ENCODE results near the gene MIB1. TPM values are rescaled to one million over a fixed set of nuclear protein-coding genes. Genes with fewer than 3 reads are reported as not detected.

Gene MIB1
- total RNA-seq, 2 donors from 2014 or later = 30.0 to 34.7 TPM

- no peak overlapping the region for H3K4me3 ChIP-seq
- DNase-seq (ENCODE audit: low spot score) = no peak
- intact Hi-C loops (cut with DNase I) = no loop called here
- TF ChIP-seq POLR2A (IDR thresholded peaks at IDR 0.05) (no peak), CTCF (IDR thresholded peaks at IDR 0.05) (peak in 2 of 4 experiments; percentile 28 to 39)
- no peaks in the 10 kb centered on the region for H3K4me1 ChIP-seq (replicated peaks)
- 50% methylated on average over 2 of the region's 2 CpGs for WGBS
- H3K27me3 ChIP-seq (replicated peaks; ENCODE audit: insufficient read depth) = no peaks in the 10 kb centered on the region
- no peak overlapping the region for H3K27ac ChIP-seq
- H3K9me3 ChIP-seq = no peaks in the 10 kb centered on the region
- no peaks in the 10 kb centered on the region for H3K36me3 ChIP-seq
Observed at GRCh38 chr18:21914739-21915319, 174.2 kb downstream of the MIB1 start.

- H3K27me3 ChIP-seq (replicated peaks; ENCODE audit: insufficient read depth) = no peaks in the 10 kb centered on the region
- no peaks in the 10 kb centered on the region for H3K9me3 ChIP-seq
- DNase-seq (ENCODE audit: low spot score) = no peak
- intact Hi-C loops (cut with DNase I) = no loop called here
- H3K4me3 ChIP-seq = no peak overlapping the region
- TF ChIP-seq CTCF (IDR thresholded peaks at IDR 0.05) (no peak), POLR2A (IDR thresholded peaks at IDR 0.05) (no peak), POLR2AphosphoS5 (IDR thresholded peaks at IDR 0.05) (no peak)
- no peaks in the 10 kb centered on the region for H3K4me1 ChIP-seq (replicated peaks)
- H3K36me3 ChIP-seq = no peaks in the 10 kb centered on the region
- WGBS = 86% methylated on average over 9 of the region's 9 CpGs
- H3K27ac ChIP-seq = no peak overlapping the region
Observed at GRCh38 chr18:21915546-21915945, 175.0 kb downstream of the MIB1 start.

- H3K27ac ChIP-seq = no peak overlapping the region
- TF ChIP-seq POLR2AphosphoS5 (IDR thresholded peaks at IDR 0.05) (no peak), CTCF (IDR thresholded peaks at IDR 0.05) (no peak), POLR2A (IDR thresholded peaks at IDR 0.05) (no peak)
- intact Hi-C loops (cut with DNase I) = no loop called here
- no peak overlapping the region for H3K4me3 ChIP-seq
- no peaks in the 10 kb centered on the region for H3K36me3 ChIP-seq
- no peaks in the 10 kb centered on the region for H3K4me1 ChIP-seq (replicated peaks)
- 80% methylated on average over 2 of the region's 2 CpGs for WGBS
- H3K9me3 ChIP-seq = no peaks in the 10 kb centered on the region
- no peaks in the 10 kb centered on the region for H3K27me3 ChIP-seq (replicated peaks; ENCODE audit: insufficient read depth)
- DNase-seq (ENCODE audit: low spot score) = no peak
Observed at GRCh38 chr18:21916594-21916993, 176.0 kb downstream of the MIB1 start.

- no peak overlapping the region for H3K27ac ChIP-seq
- no peak for DNase-seq (ENCODE audit: low spot score)
- no peaks in the 10 kb centered on the region for H3K27me3 ChIP-seq (replicated peaks; ENCODE audit: insufficient read depth)
- H3K9me3 ChIP-seq = no peaks in the 10 kb centered on the region
- TF ChIP-seq POLR2A (IDR thresholded peaks at IDR 0.05) = no peak
- H3K36me3 ChIP-seq = no peaks in the 10 kb centered on the region
- intact Hi-C loops (cut with DNase I) = no loop called here
- H3K4me3 ChIP-seq = no peak overlapping the region
- no peaks in the 10 kb centered on the region for H3K4me1 ChIP-seq (replicated peaks)
- 88% methylated on average over 1 of the region's 1 CpG for WGBS
Observed at GRCh38 chr18:21918693-21919092, 178.1 kb downstream of the MIB1 start.

MicroRNA genes within 50 kb of the gene (microRNA counts, 767-probe panel; counts per million panel counts)
- microRNA hsa-miR-1 = 2,950 to 3,311 counts per million in 2 donors
- microRNA hsa-miR-133a = 2,949 to 3,765 counts per million in 2 donors

Small RNA genes within 50 kb of the gene (small RNA-seq; reads per million reads assigned to genes)
- gene AC103987.3 = 0 reads per million in 2 donors
- gene RF00019 = 0 reads per million in 2 donors
- 0 reads per million in 2 donors for gene RF00045
- 0 reads per million in 2 donors for gene RF01241
- 0 reads per million in 2 donors for gene RN7SL233P
- gene RNU6-1038P = 0 reads per million in 2 donors

Other genes with a start within 250 kb of the MIB1 start
- gene ESCO1, start 140.1 kb upstream of the MIB1 start, total RNA-seq = 10 to 100 TPM; 19.6 to 21.8 TPM
- 1 to 10 TPM; 6.0 TPM for gene SNRPD1, start 128.5 kb upstream of the MIB1 start, total RNA-seq
- 10 to 100 TPM in 1 of 2 donors, 1 to 10 TPM in 1; 9.6 to 18.5 TPM for gene ABHD3, start 36.0 kb upstream of the MIB1 start, total RNA-seq